Kidney (tissue), 14 donors: ENCODE data around the gene VAT1L. TPM values are rescaled to one million over a fixed set of nuclear protein-coding genes. Genes with fewer than 3 reads are reported as not detected.
A peak's percentile ranks its signal among the peaks of the same experiment; 100 is the strongest.

Experiments used
- DNase-seq, 5 donors: peaks; one replicate each; pipeline ENCODE4 v3.0.0-alpha.2; 2013 to 2020
- FAIRE-seq: peaks from 2 replicates; lab custom pipeline; 2012; peaks lifted over from hg19 to GRCh38; lab: Jason Lieb, UNC
- H3K27ac ChIP-seq, 2 donors: one replicate each; pipeline ENCODE4 v1.7.0; 2013; ENCODE audit warnings: low read depth in 2 of 2, low read length in 2 of 2, inconsistent platforms in 1 of 2
- H3K27me3 ChIP-seq: one replicate; pipeline ENCODE4 v1.7.1; 2013; ENCODE audit warnings: low read length, inconsistent platforms; ENCODE audit not compliant: control insufficient read depth, insufficient read depth
- H3K36me3 ChIP-seq, 3 donors: one replicate each; pipeline versions ENCODE4 v1.7.0 to v1.7.1; 2013; ENCODE audit warnings: low read length in 3 of 3, control low read depth in 1 of 3, inconsistent platforms in 1 of 3; ENCODE audit not compliant: insufficient read depth in 3 of 3, control insufficient read depth in 2 of 3
- H3K4me1 ChIP-seq, 3 donors: one replicate each; pipeline versions ENCODE4 v1.7.0 to v1.7.1; 2013; ENCODE audit warnings: low read length in 3 of 3, inconsistent platforms in 1 of 3, low read depth in 1 of 3; ENCODE audit not compliant: control insufficient read depth in 2 of 3, insufficient read depth in 2 of 3
- H3K4me3 ChIP-seq, 3 donors: one replicate each; pipeline versions ENCODE4 v1.7.0 to v1.8.1; 2013; ENCODE audit warnings: low read length in 3 of 3, control low read depth in 1 of 3, inconsistent platforms in 1 of 3
- H3K9ac ChIP-seq, 3 donors: one replicate each; pipeline versions ENCODE4 v1.7.0 to v1.7.1; 2013; ENCODE audit warnings: low read length in 3 of 3, control low read depth in 1 of 3, inconsistent platforms in 1 of 3
- H3K9me3 ChIP-seq, 3 donors: one replicate each; pipeline versions ENCODE4 v1.7.0 to v1.7.1; 2013; ENCODE audit warnings: low read length in 3 of 3, control low read depth in 1 of 3, inconsistent platforms in 1 of 3; ENCODE audit not compliant: control insufficient read depth in 2 of 3, insufficient read depth in 1 of 3
- CTCF ChIP-seq: IDR thresholded peaks from 3 replicates; pipeline ENCODE4 v1.5.1; 2012; ENCODE audit warnings: mild to moderate bottlenecking, moderate library complexity, borderline replicate concordance; ENCODE audit not compliant: insufficient read depth; ENCODE audit errors: extremely low read depth
- intact Hi-C: fragments of 100-400 bp; cut with DNase I; formaldehyde crosslinking; loops from one replicate; pipeline ENCODE4 v1.11.1; 2022
- polyA plus RNA-seq: library from polyadenylated mRNA; stranded (reverse); fragments of 350-450 nt; fragmentation: Illumina TruSeq; extraction: RNeasy Lipid Tissue Mini Kit (QIAGEN cat#74804); gene quantifications from one replicate; pipeline ENCODE4 v1.2.3, GENCODE V29; 2014; ENCODE audit warnings: low read depth, low replicate concordance; ENCODE audit not compliant: insufficient read depth
- total RNA-seq: library from RNA; stranded (reverse); fragmentation: NEBNext Ultra II Directional; extraction: Animal tissue kit (Norgen Biotek cat#: 25700); gene quantifications from one replicate; pipeline ENCODE4 v1.2.1, GENCODE V29; 2021
- donor health status: control.
- donor health status: control.
- donor health status: control.
- donor health status: control.
- donor health status: control.
- donor health status: DM: yes; HTN: yes; CAD: no.
- donor health status: Normal renal cell carcinoma (clear cell type).

VAT1L gene
- total and polyA plus RNA-seq, 2 donors from 2014 or later: 0.85 to 4.5 TPM

- Histone ChIP-seq H3K4me3 (no peak overlapping the region), H3K36me3 (no peaks in the 10 kb centered on the region), H3K27me3 (no peaks in the 10 kb centered on the region), H3K9ac (no peak overlapping the region), H3K27ac (no peak overlapping the region), H3K9me3 (no peaks in the 10 kb centered on the region), H3K4me1 (no peaks in the 10 kb centered on the region)
- DNase-seq (no peak), FAIRE-seq (no peak)
- no peak for TF ChIP-seq CTCF
- intact Hi-C loops: no loop called here
These were observed 36.8 kb downstream of the VAT1L start for GRCh38 chr16:77825196-77825595.

GRCh38 chr16:77827032-77827431 is 38.7 kb downstream of the VAT1L start:
- H3K27me3 ChIP-seq: no peaks in the 10 kb centered on the region
- no peak overlapping the region for H3K9ac ChIP-seq
- no peak for DNase-seq
- intact Hi-C loops: no loop called here
- FAIRE-seq: no peak
- no peaks in the 10 kb centered on the region for H3K36me3 ChIP-seq
- no peak overlapping the region for H3K4me3 ChIP-seq
- H3K27ac ChIP-seq: no peak overlapping the region
- H3K4me1 ChIP-seq: no peaks in the 10 kb centered on the region
- TF ChIP-seq CTCF: no peak
- no peaks in the 10 kb centered on the region for H3K9me3 ChIP-seq

- Histone ChIP-seq H3K36me3 (no peaks in the 10 kb centered on the region), H3K4me3 (no peak overlapping the region), H3K4me1 (no peaks in the 10 kb centered on the region), H3K27ac (no peak overlapping the region), H3K27me3 (no peaks in the 10 kb centered on the region), H3K9me3 (no peaks in the 10 kb centered on the region), H3K9ac (no peak overlapping the region)
- peak in 1 of 5 donors; percentile 19 for DNase-seq
- intact Hi-C loops: no loop called here
- FAIRE-seq: no peak
- TF ChIP-seq CTCF: no peak
These were observed 45.7 kb downstream of the VAT1L start for GRCh38 chr16:77833921-77834634.
